Nucleus accumbens (tissue), 56 donors: ENCODE results near the gene ADCY7.
"Not testable (repeated sequence)": the region's sequence is repeated elsewhere in the genome, so short reads cannot be mapped to it uniquely, and the experiment has no call there.

Source experiments
- DNase-seq, 56 donors: peaks; one replicate each; lab custom pipeline; 2025; lab: John Stamatoyannopoulos, UW

The ADCY7 gene

GRCh38 chr16:50266337-50267091 is at the start of gene ADCY7:
ADCY7 (plus strand) TSS chr16:50266551; CDS start chr16:50288180, 21,629 bp downstream.
- peak in 20 of 56 donors; percentile 9 to 57 (median 28) for DNase-seq

GRCh38 chr16:50219402-50219975 is 46.9 kb upstream of the ADCY7 start:
- DNase-seq = no peak

- DNase-seq = no peak
These were observed 42.1 kb upstream of the ADCY7 start for GRCh38 chr16:50224286-50224685.

- no peak for DNase-seq
These were observed 39.2 kb upstream of the ADCY7 start for GRCh38 chr16:50227120-50227519.

- DNase-seq = no peak
These were observed 38.7 kb upstream of the ADCY7 start for GRCh38 chr16:50227665-50228064.

- DNase-seq = no peak
These were observed 37.9 kb upstream of the ADCY7 start for GRCh38 chr16:50228364-50228868.

GRCh38 chr16:50229149-50229726 is 37.1 kb upstream of the ADCY7 start:
- no peak for DNase-seq

GRCh38 chr16:50234771-50235556 is 31.4 kb upstream of the ADCY7 start:
- no peak for DNase-seq

- no peak for DNase-seq
These were observed 30.8 kb upstream of the ADCY7 start for GRCh38 chr16:50235581-50235980.

- no peak for DNase-seq
These were observed 28.0 kb upstream of the ADCY7 start for GRCh38 chr16:50238314-50238713.

- DNase-seq = no peak
These were observed 27.5 kb upstream of the ADCY7 start for GRCh38 chr16:50238868-50239301.

GRCh38 chr16:50243024-50243423 is 23.3 kb upstream of the ADCY7 start:
- not testable (repeated sequence) for DNase-seq

- DNase-seq = no peak
These were observed 22.2 kb upstream of the ADCY7 start for GRCh38 chr16:50244140-50244503.

- DNase-seq = no peak
These were observed 21.6 kb upstream of the ADCY7 start for GRCh38 chr16:50244504-50245416.

- DNase-seq = peak in 6 of 56 donors; percentile 6 to 67 (median 24)
These were observed 20.7 kb upstream of the ADCY7 start for GRCh38 chr16:50245417-50246298.

- DNase-seq = no peak
These were observed 19.8 kb upstream of the ADCY7 start for GRCh38 chr16:50246299-50247122.

GRCh38 chr16:50247123-50247905 is 19.0 kb upstream of the ADCY7 start:
- no peak for DNase-seq
